HEK293T (cell line): ENCODE data around the gene PPP6R3.

Source experiments
- CTCF ChIA-PET: fragments of 350-600 bp; formaldehyde crosslinking; extraction: SDS; loops from one replicate; lab custom pipeline; 2021; ENCODE audit warnings: antibody characterized with exemption, inconsistent platforms; lab: Yijun Ruan, JAX
- POLR2A ChIA-PET: fragments of 350-600 bp; formaldehyde crosslinking; extraction: SDS; loops from one replicate; lab custom pipeline; 2020; ENCODE audit warnings: antibody characterized with exemption, inconsistent platforms; lab: Yijun Ruan, JAX
- DNase-seq: peaks from one replicate; pipeline ENCODE4 v3.0.0; 2012; ENCODE audit warnings: mixed read lengths; ENCODE audit errors: extremely low spot score
- ARNT ChIP-seq: fragments of 450-650 bp; IDR thresholded peaks from 2 replicates; pipeline ENCODE4 v1.6.1; 2017; ENCODE audit warnings: mild to moderate bottlenecking
- BHLHE40 ChIP-seq: fragments of 450-650 bp; IDR thresholded peaks from 2 replicates; pipeline ENCODE4 v1.6.1; 2016; ENCODE audit warnings: mild to moderate bottlenecking, moderate library complexity, borderline replicate concordance
- CTBP1 ChIP-seq: fragments of 450-650 bp; IDR thresholded peaks from 2 replicates; pipeline ENCODE4 v1.6.1; 2016; ENCODE audit warnings: borderline replicate concordance
- ELF4 ChIP-seq: fragments of 450-650 bp; IDR thresholded peaks from 2 replicates; pipeline ENCODE4 v1.6.1; 2017; ENCODE audit warnings: antibody characterized with exemption
- FOXA1 ChIP-seq: fragments of 450-650 bp; IDR thresholded peaks from 2 replicates; pipeline ENCODE4 v1.6.1; 2016; ENCODE audit warnings: mild to moderate bottlenecking
- FOXK2 ChIP-seq: fragments of 450-650 bp; IDR thresholded peaks from 2 replicates; pipeline ENCODE4 v1.6.1; 2016; ENCODE audit warnings: mild to moderate bottlenecking
- FOXM1 ChIP-seq: fragments of 450-650 bp; IDR thresholded peaks from 2 replicates; pipeline ENCODE4 v1.6.1; 2017; ENCODE audit warnings: mild to moderate bottlenecking, borderline replicate concordance
- HDGF ChIP-seq: fragments of 450-650 bp; IDR thresholded peaks from 2 replicates; pipeline ENCODE4 v1.6.1; 2017; ENCODE audit warnings: antibody characterized with exemption, borderline replicate concordance
- L3MBTL2 ChIP-seq: fragments of 450-650 bp; conservative IDR thresholded peaks from 2 replicates; pipeline ENCODE4 v1.6.1; 2016; ENCODE audit warnings: mild to moderate bottlenecking
- LEF1 ChIP-seq: fragments of 450-650 bp; IDR thresholded peaks from 2 replicates; pipeline ENCODE4 v1.6.1; 2017; ENCODE audit warnings: mild to moderate bottlenecking, borderline replicate concordance
- NFRKB ChIP-seq: fragments of 450-650 bp; IDR thresholded peaks from 2 replicates; pipeline ENCODE4 v1.6.1; 2016; ENCODE audit warnings: mild to moderate bottlenecking, moderate library complexity
- PKNOX1 ChIP-seq: fragments of 450-650 bp; IDR thresholded peaks from 2 replicates; pipeline ENCODE4 v1.6.1; 2016
- SP1 ChIP-seq: fragments of 450-650 bp; IDR thresholded peaks from 2 replicates; pipeline ENCODE4 v1.6.1; 2017
- SUZ12 ChIP-seq: fragments of 450-650 bp; IDR thresholded peaks from 2 replicates; pipeline ENCODE4 v1.6.1; 2016; ENCODE audit warnings: mild to moderate bottlenecking
- TARDBP ChIP-seq: fragments of 450-650 bp; IDR thresholded peaks from 2 replicates; pipeline ENCODE4 v1.6.1; 2016
- ZNF384 ChIP-seq: fragments of 450-650 bp; IDR thresholded peaks from 2 replicates; pipeline ENCODE4 v1.6.1; 2016

PPP6R3 gene

GRCh38 chr11:68546555-68546954, 86.0 kb downstream of the PPP6R3 start:
- TF ChIP-seq FOXM1: no peak
- TF ChIP-seq CTBP1: no peak
- TF ChIP-seq LEF1: no peak
- TF ChIP-seq ZNF384: no peak
- TF ChIP-seq SUZ12: no peak
- TF ChIP-seq TARDBP: no peak
- no peak for TF ChIP-seq SP1
- TF ChIP-seq ELF4: no peak
- no peak for TF ChIP-seq ARNT
- no peak for TF ChIP-seq HDGF
- no peak for TF ChIP-seq BHLHE40
- TF ChIP-seq FOXK2: no peak
- TF ChIP-seq L3MBTL2: no peak
- no peak for TF ChIP-seq PKNOX1
- no peak for TF ChIP-seq FOXA1
- no peak for TF ChIP-seq NFRKB
- POLR2A ChIA-PET: no interaction called here
- CTCF ChIA-PET: no interaction called here
- DNase-seq: no peak

GRCh38 chr11:68549789-68550484, 89.4 kb downstream of the PPP6R3 start:
- ChIA-PET CTCF (no interaction called here), POLR2A (no interaction called here)
- no peak for DNase-seq
- TF ChIP-seq TARDBP (no peak), HDGF (no peak), ARNT (no peak), BHLHE40 (no peak), L3MBTL2 (no peak), NFRKB (no peak), FOXA1 (no peak), LEF1 (no peak), ELF4 (no peak)

GRCh38 chr11:68550485-68550817, 89.9 kb downstream of the PPP6R3 start:
- no peak for DNase-seq
- POLR2A ChIA-PET: no interaction called here
- TF ChIP-seq HDGF: no peak
- no peak for TF ChIP-seq PKNOX1
- TF ChIP-seq ZNF384: no peak
- TF ChIP-seq SUZ12: no peak
- no peak for TF ChIP-seq LEF1
- no peak for TF ChIP-seq FOXA1
- TF ChIP-seq ARNT: no peak
- TF ChIP-seq SP1: no peak
- no peak for TF ChIP-seq FOXK2
- TF ChIP-seq BHLHE40: no peak
- no peak for TF ChIP-seq ELF4
- no peak for TF ChIP-seq CTBP1
- TF ChIP-seq L3MBTL2: no peak
- TF ChIP-seq TARDBP: no peak
- TF ChIP-seq NFRKB: no peak
- TF ChIP-seq FOXM1: no peak
- CTCF ChIA-PET: no interaction called here

GRCh38 chr11:68551223-68551622, 90.7 kb downstream of the PPP6R3 start:
- ChIA-PET POLR2A (no interaction called here), CTCF (no interaction called here)
- TF ChIP-seq ZNF384 (no peak), CTBP1 (no peak), TARDBP (no peak), L3MBTL2 (no peak), FOXA1 (no peak), HDGF (no peak), FOXM1 (no peak)
- no peak for DNase-seq

GRCh38 chr11:68551777-68552176, 91.2 kb downstream of the PPP6R3 start:
- DNase-seq: no peak
- ChIA-PET CTCF (no interaction called here), POLR2A (no interaction called here)
- TF ChIP-seq L3MBTL2: no peak
- TF ChIP-seq SP1: no peak
- no peak for TF ChIP-seq HDGF
- no peak for TF ChIP-seq TARDBP
- no peak for TF ChIP-seq BHLHE40
- TF ChIP-seq PKNOX1: no peak
- TF ChIP-seq LEF1: no peak
- TF ChIP-seq ZNF384: no peak
- TF ChIP-seq ELF4: no peak
- TF ChIP-seq CTBP1: no peak
- no peak for TF ChIP-seq FOXK2
- no peak for TF ChIP-seq FOXM1
- TF ChIP-seq NFRKB: no peak
- TF ChIP-seq ARNT: no peak
- no peak for TF ChIP-seq SUZ12
- TF ChIP-seq FOXA1: no peak

GRCh38 chr11:68552542-68552941, 92.0 kb downstream of the PPP6R3 start:
- no peak for DNase-seq
- CTCF ChIA-PET: no interaction called here
- POLR2A ChIA-PET: no interaction called here
- no peak for TF ChIP-seq LEF1
- TF ChIP-seq CTBP1: no peak
- TF ChIP-seq BHLHE40: no peak
- TF ChIP-seq SUZ12: no peak
- TF ChIP-seq L3MBTL2: no peak
- TF ChIP-seq SP1: no peak
- no peak for TF ChIP-seq FOXK2
- no peak for TF ChIP-seq TARDBP
- no peak for TF ChIP-seq ZNF384
